ENCODE results near the gene NOSTRIN.
A peak's percentile ranks its signal among the peaks of the same experiment; 100 is the strongest.
"Not testable (repeated sequence)": the region's sequence is repeated elsewhere in the genome, so short reads cannot be mapped to it uniquely, and the experiment has no call there.

Gene NOSTRIN

DNA sequence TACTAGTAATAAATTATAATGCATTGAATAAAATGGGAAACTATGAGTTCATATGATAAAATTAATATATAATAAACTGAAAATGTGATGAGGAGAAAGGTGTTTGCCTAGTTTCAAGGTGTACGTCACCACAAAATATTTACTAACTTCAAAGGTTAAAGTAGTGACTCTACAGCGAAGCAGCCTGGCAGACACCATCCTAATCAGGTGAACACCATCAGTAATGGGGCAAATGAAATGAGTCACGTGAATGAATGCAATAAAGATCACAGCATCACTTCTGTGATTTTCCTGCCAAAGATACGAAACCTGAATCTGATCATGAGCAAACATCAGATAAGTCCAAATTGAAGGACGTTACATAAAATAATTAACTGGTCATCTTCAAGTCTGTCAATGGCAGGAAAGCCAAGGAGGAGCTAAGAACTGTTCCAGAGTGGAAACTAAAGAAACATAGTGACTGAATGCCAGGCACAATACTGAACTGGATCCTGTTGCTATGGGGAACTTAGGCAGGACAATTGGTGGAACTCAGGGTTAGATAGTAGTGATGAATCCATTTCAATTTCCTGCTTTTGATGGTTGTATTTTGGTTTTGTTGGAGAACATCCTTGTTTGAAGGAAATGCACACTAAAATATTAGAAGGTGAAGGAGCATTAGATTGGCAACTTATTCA is 12.1 kb upstream of the NOSTRIN start:
- DNase-seq = no peak

- DNase-seq = not testable (repeated sequence)
Measured at GRCh38 chr2:168791140-168791539, 11.3 kb upstream of the NOSTRIN start.

GRCh38 chr2:168793596-168793995 is 8.8 kb upstream of the NOSTRIN start:
- no peak for DNase-seq

DNA sequence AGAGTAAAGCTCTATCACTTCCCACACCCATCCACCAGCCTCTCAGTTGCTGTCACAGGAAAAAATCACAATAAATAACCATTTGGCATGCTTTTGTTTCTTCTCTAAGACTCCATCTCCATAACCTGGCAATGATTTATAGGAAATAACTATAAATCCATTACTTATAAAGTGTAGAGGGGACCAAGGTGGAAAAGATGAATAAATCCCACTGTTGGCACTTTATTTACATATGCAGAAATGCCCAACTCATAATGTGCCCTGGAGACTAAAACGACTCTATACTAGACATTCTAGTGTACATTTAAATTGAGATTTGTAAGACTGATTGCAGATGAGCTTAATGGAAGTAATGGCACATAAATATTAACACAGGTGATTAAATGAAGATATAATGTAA is 7.5 kb upstream of the NOSTRIN start:
- DNase-seq = no peak

GRCh38 chr2:168796090-168796577 is 6.3 kb upstream of the NOSTRIN start:
- DNase-seq = no peak

GRCh38 chr2:168796583-168797285 is 5.7 kb upstream of the NOSTRIN start:
- no peak for DNase-seq

DNA sequence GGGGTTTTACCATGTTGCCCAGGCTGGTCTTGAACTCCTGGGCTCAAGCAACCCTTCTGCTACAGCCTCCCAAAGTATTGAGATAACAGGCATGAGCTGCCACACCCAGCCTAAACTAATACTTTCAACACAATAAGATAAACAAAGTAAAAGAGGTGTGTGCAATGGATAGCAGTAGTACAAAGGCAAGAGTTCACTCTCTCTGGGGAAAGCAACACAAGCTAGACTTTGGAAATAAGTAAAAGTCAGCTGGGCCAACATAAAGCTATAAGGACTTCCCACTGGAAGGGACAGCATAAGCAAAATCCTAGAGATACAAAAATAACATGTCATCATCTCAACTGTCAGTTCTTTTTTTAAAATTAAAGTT is 5.2 kb upstream of the NOSTRIN start:
- no peak for DNase-seq

DNA sequence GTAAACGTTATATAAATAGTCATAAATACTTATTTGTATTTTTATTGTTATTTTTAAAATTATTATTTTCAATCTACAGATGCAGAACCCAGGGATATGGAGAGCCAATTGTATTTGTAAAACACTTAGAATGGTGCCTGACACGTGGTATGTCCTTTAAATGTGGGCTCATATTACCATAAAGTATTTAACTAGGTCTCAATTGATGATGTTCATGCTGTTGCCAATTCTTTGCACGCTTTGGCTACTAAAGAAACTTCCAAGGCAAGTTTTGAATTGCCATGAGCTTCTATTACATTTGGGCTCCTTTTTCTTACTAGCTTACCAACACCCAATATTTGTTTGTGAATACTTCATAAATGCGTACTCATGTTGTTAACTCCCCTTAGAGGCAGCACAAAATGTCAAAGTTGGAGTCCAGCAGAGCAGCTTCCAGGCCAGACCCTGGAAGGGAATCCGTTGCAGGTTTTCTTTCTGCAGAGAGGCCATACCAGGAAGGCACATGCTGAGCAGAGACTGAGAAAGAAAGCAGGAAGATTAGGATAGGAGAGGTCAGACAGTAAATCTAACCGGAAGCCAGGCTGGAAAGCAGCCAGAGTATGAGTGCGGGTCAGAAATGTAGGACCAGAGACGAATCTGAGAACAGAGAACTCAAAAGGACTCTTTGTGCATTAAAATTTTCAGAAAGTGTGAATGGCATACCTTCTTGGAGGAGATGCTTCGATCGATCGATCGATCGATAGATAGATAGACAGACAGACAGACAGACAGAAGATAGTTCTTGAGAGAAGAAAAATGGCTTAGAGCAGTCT is 4.2 kb upstream of the NOSTRIN start:
- DNase-seq = no peak

DNA sequence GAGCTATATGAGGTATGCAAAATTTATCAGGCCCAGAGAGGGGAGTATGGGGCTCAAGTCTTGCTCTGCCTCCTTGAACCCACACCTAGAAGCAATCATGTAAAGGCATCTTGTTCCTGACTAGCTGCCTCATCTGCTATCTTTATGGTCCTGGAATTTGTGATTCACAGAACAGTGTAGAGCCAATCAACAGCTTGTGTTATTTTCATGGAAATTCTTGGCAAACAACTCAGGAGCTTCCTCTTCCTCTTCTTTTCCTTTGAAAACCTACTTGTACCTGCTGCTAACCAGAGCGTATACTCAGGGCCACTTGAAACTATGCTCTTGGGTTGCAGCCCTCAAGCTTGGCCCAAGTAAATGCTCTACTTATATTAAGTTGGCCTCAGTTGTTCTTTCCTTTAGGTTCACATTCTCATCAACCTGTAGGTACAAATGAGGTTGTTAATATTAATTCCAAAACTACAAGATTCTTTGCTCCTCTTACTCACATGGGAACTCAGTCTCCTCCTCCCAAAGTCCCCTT is 3.5 kb upstream of the NOSTRIN start:
- DNase-seq = no peak

DNA sequence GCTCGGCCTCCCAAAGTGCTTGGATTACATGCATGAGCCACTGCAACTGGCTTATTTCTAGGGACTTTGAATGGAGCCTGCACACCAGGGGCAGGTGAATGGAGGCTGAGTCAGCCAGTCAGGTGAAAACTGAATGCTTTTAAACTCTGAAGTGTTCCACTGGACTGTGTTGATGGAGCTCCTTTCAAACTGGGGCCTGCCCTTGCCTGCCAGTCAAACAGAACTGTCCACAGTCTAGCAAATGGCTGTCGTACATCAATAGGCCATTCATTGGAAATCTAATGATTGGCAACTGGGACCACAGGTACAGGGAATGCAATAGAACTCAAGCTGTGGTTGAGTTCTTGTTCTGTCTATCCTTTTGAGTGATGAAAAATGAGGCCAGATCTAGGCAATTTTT is 966 bp upstream of the NOSTRIN start:
- DNase-seq = no peak

DNA sequence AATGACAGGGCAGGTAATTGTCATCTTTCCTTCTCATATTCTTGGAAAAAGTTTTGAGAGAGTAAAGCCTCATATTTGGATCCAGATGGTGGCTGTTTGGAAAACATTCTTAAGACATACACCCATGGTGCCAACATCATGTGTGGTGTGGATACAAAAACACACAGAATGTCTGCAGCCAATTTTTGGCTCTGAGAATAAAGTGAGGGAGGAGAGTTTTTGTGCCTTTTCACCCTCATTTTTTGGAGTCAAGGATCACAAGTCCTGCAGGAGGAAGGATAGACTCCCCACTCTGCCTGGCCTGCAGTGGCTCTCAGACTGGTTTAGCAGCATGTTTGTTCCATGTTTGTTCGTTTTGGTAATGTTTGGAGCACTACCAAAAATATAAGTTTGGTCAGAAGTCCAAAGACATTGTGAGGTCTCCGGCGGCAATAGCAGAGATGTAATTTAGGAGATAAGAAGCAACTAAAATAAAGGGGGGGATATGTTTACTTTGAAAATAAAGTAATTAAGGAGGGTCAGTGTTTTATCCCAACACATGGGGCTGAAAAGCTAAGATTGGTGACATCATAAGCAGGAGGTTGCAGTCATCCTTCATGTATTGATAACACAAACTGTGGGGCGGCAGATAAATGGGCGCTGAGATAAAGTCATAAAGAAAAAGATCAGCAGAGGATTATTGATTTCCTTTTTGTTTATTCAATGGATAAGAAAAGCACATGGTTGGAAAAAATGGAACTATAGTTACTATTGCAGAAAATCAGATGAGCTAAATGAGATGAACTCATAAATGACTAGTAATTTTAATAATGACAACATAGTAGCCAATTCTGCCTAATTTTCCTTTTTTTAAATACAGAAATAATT is 655 bp downstream of the NOSTRIN start:
- DNase-seq = no peak

GRCh38 chr2:168804214-168804613 is 1.8 kb downstream of the NOSTRIN start:
- DNase-seq = no peak

DNA sequence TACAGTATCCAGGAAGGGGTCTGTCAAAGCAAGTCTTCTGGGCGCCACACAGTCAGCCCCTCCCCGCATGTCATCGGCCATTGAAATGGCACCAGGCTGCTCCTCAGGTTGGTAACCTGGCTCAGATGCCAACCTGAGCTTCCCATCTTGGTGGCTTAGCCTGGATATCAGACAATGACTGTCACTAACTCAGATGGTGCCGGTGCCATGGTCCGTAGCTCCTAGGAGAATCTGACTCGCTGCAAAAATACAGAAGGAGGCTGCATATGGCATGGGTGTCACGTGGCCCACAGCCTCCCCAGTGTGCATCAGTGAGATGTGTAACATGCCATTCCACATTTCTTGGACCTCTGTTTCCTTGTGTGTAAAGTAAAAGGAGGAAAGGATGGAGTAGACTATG is 3.2 kb downstream of the NOSTRIN start:
- DNase-seq = no peak

GRCh38 chr2:168809537-168809936 is 7.1 kb downstream of the NOSTRIN start:
- DNase-seq = no peak

DNA sequence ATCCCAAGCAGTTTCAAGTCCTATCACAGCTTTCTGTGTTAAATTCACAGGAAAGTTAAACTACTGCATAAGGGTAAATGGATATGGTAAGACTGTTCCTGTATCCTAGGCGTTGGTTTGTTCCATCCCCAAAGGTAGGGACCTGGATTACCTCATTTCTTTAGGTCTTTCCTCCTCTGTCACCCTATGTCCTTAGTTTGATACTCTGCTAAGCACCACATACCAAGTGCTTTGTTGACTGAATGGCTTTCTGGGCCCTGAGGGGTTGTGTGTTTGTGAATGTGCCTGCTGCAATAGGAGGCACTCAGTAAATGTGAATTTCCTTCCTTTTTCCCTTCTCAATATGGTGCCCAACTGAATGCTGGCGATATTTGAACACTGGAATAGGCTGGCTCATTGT is 7.8 kb downstream of the NOSTRIN start:
- no peak for DNase-seq

- no peak for DNase-seq
Measured at GRCh38 chr2:168811696-168812095, 9.3 kb downstream of the NOSTRIN start.

DNA sequence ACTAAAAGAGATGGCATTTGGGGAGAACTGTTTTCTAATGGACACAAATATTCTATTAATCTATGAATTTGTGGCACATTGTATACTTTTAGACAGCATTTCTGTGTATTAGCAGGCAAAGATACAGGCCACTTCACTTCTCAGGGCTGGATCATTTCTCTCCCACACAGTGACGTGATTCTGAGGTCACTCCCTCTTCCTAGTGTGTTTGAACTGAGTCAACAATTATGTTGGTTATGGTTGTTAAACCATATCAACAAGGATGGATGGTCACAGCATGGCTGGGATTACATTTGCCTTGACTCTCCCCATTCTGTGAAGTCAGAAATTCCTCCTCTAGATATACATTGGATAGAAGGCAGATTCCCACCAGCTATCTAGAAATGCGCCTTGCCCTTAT is 11.6 kb downstream of the NOSTRIN start:
- no peak for DNase-seq

GRCh38 chr2:168814939-168815907 is 12.8 kb downstream of the NOSTRIN start:
- no peak for DNase-seq

- DNase-seq = peak; percentile 91
Measured at GRCh38 chr2:168816369-168816768, 13.9 kb downstream of the NOSTRIN start.

- no peak for DNase-seq
Measured at GRCh38 chr2:168819050-168819715, 16.7 kb downstream of the NOSTRIN start.

All from fibroblast of skin of abdomen (primary cell).